ENCODE results near the gene BRD1. TPM values are rescaled to one million over a fixed set of nuclear protein-coding genes. Genes with fewer than 3 reads are reported as not detected.

The BRD1 gene
- total RNA-seq, 1 donor from 2014 or later, result 64.1 TPM

DNA sequence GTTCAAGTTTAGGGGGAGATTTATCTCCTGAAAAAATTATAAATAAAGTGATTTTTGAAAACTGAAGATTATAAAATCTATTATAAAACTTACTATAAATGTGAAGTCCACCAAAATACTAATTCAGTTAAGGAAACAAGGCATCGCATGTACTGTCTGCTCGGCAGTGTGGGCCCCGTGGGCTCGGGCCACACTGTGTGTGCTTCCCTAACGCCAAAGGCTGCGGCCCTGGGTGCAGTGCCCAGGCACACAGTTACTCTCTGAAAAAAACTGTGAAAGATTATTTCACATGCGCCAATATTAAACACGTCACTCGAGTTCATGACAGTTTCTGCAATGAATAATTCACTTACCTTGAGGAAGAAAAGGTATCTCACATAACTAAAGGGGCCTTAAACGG lies 39.8 kb downstream of the BRD1 start:
- H3K4me1 Mint-ChIP-seq, result peaks cover 8% of the 10 kb centered on the region
- no peaks in the 10 kb centered on the region for H3K9me3 Mint-ChIP-seq
- TF ChIP-seq, protein P1, sequence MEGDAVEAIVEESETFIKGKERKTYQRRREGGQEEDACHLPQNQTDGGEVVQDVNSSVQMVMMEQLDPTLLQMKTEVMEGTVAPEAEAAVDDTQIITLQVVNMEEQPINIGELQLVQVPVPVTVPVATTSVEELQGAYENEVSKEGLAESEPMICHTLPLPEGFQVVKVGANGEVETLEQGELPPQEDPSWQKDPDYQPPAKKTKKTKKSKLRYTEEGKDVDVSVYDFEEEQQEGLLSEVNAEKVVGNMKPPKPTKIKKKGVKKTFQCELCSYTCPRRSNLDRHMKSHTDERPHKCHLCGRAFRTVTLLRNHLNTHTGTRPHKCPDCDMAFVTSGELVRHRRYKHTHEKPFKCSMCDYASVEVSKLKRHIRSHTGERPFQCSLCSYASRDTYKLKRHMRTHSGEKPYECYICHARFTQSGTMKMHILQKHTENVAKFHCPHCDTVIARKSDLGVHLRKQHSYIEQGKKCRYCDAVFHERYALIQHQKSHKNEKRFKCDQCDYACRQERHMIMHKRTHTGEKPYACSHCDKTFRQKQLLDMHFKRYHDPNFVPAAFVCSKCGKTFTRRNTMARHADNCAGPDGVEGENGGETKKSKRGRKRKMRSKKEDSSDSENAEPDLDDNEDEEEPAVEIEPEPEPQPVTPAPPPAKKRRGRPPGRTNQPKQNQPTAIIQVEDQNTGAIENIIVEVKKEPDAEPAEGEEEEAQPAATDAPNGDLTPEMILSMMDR (IDR thresholded peaks at IDR 0.05; ENCODE audit: unreplicated experiment), result no peak
- H3K27ac Mint-ChIP-seq, result no peak overlapping the region
- no peaks in the 10 kb centered on the region for H3K27me3 Mint-ChIP-seq (ENCODE audit: low read depth)
- no peak for DNase-seq (ENCODE audit: low spot score in 2 of 2, unreplicated experiment in 2 of 2)
- H3K36me3 Mint-ChIP-seq, result peaks cover 30% of the 10 kb centered on the region
- no peak overlapping the region for H3K4me3 Mint-ChIP-seq

DNA sequence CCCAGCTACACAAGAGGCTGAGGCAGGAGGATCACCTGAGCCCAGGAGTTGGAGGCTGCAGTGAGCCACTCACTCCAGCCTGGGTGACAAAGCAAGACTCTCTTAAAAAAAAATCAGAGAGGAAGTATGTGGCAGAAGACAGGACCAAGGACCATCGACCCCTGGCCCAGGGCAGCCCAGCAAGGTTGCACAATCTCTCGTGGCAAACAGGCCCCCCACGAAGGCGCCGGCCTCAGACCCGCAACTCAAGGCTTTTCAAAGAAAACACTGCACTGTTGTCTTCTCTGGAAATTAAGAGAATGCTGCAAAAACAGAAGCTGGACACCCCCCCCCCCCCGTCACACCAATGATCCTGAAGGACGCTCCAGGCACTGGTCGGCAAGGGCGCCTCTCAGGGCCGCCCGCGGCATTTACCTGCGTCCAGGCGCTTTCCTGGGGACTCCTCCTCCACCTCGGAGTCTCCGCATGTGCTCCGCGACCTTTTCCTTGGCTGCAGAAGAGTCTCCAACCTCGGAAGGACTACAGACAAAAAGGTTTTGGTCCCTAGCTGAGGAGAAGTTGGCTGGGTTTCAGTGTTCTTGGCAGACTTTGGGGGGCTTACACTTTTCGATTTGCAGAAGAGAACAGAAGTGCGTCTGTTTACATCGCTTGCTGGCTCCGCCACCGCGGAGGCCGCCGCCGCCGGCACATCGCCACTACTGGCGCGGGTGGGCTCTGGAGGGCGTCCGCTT lies 40.5 kb downstream of the BRD1 start:
- H3K36me3 Mint-ChIP-seq, result peaks cover 30% of the 10 kb centered on the region
- H3K27ac Mint-ChIP-seq, result no peak overlapping the region
- no peaks in the 10 kb centered on the region for H3K9me3 Mint-ChIP-seq

DNA sequence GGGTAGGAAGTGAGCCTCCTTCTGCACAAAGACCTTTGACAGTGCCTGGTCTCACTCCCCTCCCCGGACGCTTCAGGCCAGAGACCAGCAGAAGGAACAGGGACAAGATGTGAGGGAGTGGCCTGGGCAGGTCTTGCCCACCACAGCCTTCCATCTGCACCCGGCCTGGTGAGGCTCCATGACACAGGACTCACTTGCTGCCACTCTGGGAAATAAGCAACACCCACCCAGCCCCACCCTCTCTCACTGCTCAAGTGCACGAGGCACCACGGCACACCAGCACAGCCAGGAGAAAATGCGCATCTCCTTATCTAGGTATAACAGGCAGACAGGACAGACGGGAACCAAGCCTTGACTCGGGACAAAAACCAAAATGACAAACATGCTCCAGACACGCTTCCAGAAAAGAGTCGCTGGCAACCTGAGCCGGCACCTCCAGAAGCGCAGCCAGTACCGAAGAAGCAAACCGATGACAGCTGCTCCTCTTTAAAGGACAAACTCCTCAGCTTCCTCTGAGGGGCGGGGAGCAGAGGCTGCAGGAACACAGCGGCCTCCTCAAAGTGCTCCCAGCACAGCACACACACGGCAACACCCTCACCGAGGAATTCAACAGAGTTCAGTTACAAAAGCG lies 41.7 kb downstream of the BRD1 start:
- no peak for DNase-seq (ENCODE audit: low spot score in 2 of 2, unreplicated experiment in 2 of 2)
- H3K27ac Mint-ChIP-seq, result no peak overlapping the region
- H3K9me3 Mint-ChIP-seq, result no peaks in the 10 kb centered on the region
- H3K27me3 Mint-ChIP-seq (ENCODE audit: low read depth), result no peaks in the 10 kb centered on the region
- peaks cover 8% of the 10 kb centered on the region for H3K4me1 Mint-ChIP-seq
- TF ChIP-seq, protein P1 (IDR thresholded peaks at IDR 0.05; ENCODE audit: unreplicated experiment), result no peak
- H3K36me3 Mint-ChIP-seq, result peaks cover 28% of the 10 kb centered on the region
- no peak overlapping the region for H3K4me3 Mint-ChIP-seq

More for the DNA sequence above, 40.5 kb downstream of the BRD1 start:
- no peaks in the 10 kb centered on the region for H3K27me3 Mint-ChIP-seq (ENCODE audit: low read depth)
- TF ChIP-seq, protein P1 (IDR thresholded peaks at IDR 0.05; ENCODE audit: unreplicated experiment), result no peak
- no peak overlapping the region for H3K4me3 Mint-ChIP-seq
- peaks cover 8% of the 10 kb centered on the region for H3K4me1 Mint-ChIP-seq
- no peak for DNase-seq (ENCODE audit: low spot score in 2 of 2, unreplicated experiment in 2 of 2)

DNA sequence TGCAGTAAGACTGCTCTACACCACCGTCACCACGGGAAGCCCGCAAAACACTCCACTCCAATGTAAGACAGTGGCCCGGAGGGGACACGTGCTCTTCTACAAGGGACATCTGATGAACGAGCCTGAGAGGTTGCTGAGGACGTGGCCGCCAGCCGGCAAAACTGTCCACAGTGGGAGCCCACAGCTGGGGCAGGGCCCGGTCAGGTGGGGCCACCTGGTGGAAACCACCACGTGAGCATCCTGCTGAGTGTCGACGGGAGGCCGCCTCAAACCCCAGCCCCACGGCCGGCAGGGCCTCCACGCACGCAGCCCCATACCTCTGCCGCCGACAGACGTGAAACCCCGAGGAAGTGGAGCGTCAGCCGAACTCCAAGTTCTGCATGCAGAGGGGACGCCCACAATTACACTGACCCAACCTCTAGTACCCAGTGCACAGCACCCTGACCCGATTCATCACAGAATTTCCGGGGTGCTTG lies 42.6 kb downstream of the BRD1 start:
- H3K9me3 Mint-ChIP-seq, result no peaks in the 10 kb centered on the region
- peaks cover 23% of the 10 kb centered on the region for H3K36me3 Mint-ChIP-seq
- peaks cover 6% of the 10 kb centered on the region for H3K4me1 Mint-ChIP-seq
- H3K4me3 Mint-ChIP-seq, result no peak overlapping the region
- DNase-seq (ENCODE audit: low spot score in 2 of 2, unreplicated experiment in 2 of 2), result no peak
- TF ChIP-seq, protein P1 (IDR thresholded peaks at IDR 0.05; ENCODE audit: unreplicated experiment), result no peak
- no peak overlapping the region for H3K27ac Mint-ChIP-seq
- no peaks in the 10 kb centered on the region for H3K27me3 Mint-ChIP-seq (ENCODE audit: low read depth)

DNA sequence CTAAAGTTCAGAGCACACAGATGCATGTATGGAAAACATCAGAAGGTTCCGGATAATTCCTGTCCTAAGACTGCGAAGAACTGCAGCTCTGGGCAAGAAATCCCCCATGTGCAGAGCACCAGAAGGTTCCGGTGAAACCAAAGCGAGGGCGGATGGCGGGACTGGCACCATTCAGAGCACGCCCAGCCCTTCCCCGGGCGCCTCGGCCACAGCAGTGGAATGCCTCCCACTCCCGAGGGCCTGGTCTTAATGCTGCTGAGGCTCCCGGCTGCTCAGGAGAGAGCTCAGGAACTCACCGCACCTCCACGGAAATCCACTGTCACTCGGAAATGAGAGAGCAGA lies 43.1 kb downstream of the BRD1 start:
- TF ChIP-seq, protein P1 (IDR thresholded peaks at IDR 0.05; ENCODE audit: unreplicated experiment), result no peak
- Mint-ChIP-seq H3K27ac (no peak overlapping the region), H3K4me3 (no peak overlapping the region), H3K36me3 (peaks cover 22% of the 10 kb centered on the region), H3K27me3 (ENCODE audit: low read depth) (no peaks in the 10 kb centered on the region), H3K9me3 (no peaks in the 10 kb centered on the region), H3K4me1 (peaks cover 3% of the 10 kb centered on the region)
- DNase-seq (ENCODE audit: low spot score in 2 of 2, unreplicated experiment in 2 of 2), result no peak
